A549 (cell line): ENCODE data around the gene OVOL3. TPM values are rescaled to one million over a fixed set of nuclear protein-coding genes. Genes with fewer than 3 reads are reported as not detected.
A peak's percentile ranks its signal among the peaks of the same experiment; 100 is the strongest.

Experiments
- ATOH8 ChIP-seq: fragments of 250-450 bp; sonication (Bioruptor Pico); IDR thresholded peaks from 2 replicates; pipeline ENCODE4 v1.5.0; 2020; ENCODE audit warnings: low read depth, mild to moderate bottlenecking, moderate library complexity
- CBX2 ChIP-seq: fragments of 200-600 bp; sonication (generic); IDR thresholded peaks from 2 replicates; pipeline ENCODE4 v1.6.1; 2016; ENCODE audit warnings: low read depth, mild to moderate bottlenecking, borderline replicate concordance
- CBX8 ChIP-seq: fragments of 200-600 bp; sonication (generic); IDR thresholded peaks from 2 replicates; pipeline ENCODE4 v1.6.1; 2016
- CHD2 ChIP-seq: fragments of 150-350 bp; IDR thresholded peaks from 2 replicates; pipeline ENCODE4 v1.6.1; 2014; ENCODE audit warnings: low read length; ENCODE audit not compliant: partially characterized antibody
- EHF ChIP-seq: fragments of 250-450 bp; sonication (Bioruptor Pico); IDR thresholded peaks from 2 replicates; pipeline ENCODE4 v1.5.0; 2020; ENCODE audit warnings: mild to moderate bottlenecking
- FOXS1 ChIP-seq: fragments of 250-450 bp; sonication (Bioruptor Pico); IDR thresholded peaks from 2 replicates; pipeline ENCODE4 v1.5.0; 2020; ENCODE audit warnings: mild to moderate bottlenecking, moderate library complexity
- HMGXB4 ChIP-seq: fragments of 250-450 bp; sonication (Bioruptor Pico); IDR thresholded peaks from 2 replicates; pipeline ENCODE4 v1.5.0; 2021; ENCODE audit warnings: mild to moderate bottlenecking, moderate library complexity, borderline replicate concordance
- HOXA7 ChIP-seq: fragments of 250-450 bp; sonication (Bioruptor Pico); IDR thresholded peaks from 2 replicates; pipeline ENCODE4 v1.5.0; 2020; ENCODE audit warnings: mild to moderate bottlenecking, moderate library complexity
- HOXB5 ChIP-seq: fragments of 250-450 bp; sonication (Bioruptor Pico); IDR thresholded peaks from 2 replicates; pipeline ENCODE4 v1.5.0; 2020; ENCODE audit warnings: mild to moderate bottlenecking, moderate library complexity
- JUN ChIP-seq, 2 experiments: fragments of >200 bp; sonication (Bioruptor Twin); formaldehyde crosslinking; IDR thresholded peaks; 2 replicates in 1 of 2; 3 replicates in 1 of 2; pipeline ENCODE4 v1.6.1; 2016 to 2017
- JUNB ChIP-seq: fragments of >200 bp; sonication (Bioruptor Twin); formaldehyde crosslinking; IDR thresholded peaks from 2 replicates; pipeline ENCODE4 v1.6.1; 2016
- KDM1A ChIP-seq: fragments of 200-600 bp; sonication (generic); IDR thresholded peaks from 2 replicates; pipeline ENCODE4 v1.6.1; 2016; ENCODE audit warnings: low read depth, mild to moderate bottlenecking
- MAZ ChIP-seq: fragments of 150-350 bp; IDR thresholded peaks from 2 replicates; pipeline ENCODE4 v1.6.1; 2014; ENCODE audit warnings: antibody characterized with exemption, low read depth, low read length, borderline replicate concordance
- NFE2L2 ChIP-seq: fragments of 150-350 bp; conservative IDR thresholded peaks from 2 replicates; pipeline ENCODE4 v1.6.1; 2014; ENCODE audit warnings: low read length
- NPAS2 ChIP-seq: fragments of 250-450 bp; sonication (Bioruptor Pico); IDR thresholded peaks from 2 replicates; pipeline ENCODE4 v1.8.0; 2022; ENCODE audit warnings: mild to moderate bottlenecking, moderate library complexity, borderline replicate concordance
- PBX3 ChIP-seq: IDR thresholded peaks from 2 replicates; pipeline ENCODE4 v1.6.1; 2012
- RFX5 ChIP-seq: fragments of 450-650 bp; IDR thresholded peaks from 2 replicates; pipeline ENCODE4 v1.7.1; 2014; ENCODE audit warnings: antibody characterized with exemption, mild to moderate bottlenecking, moderate library complexity
- SMC3 ChIP-seq: fragments of >200 bp; sonication (Bioruptor Twin); formaldehyde crosslinking; IDR thresholded peaks from 3 replicates; pipeline ENCODE4 v1.6.1; 2018; ENCODE audit warnings: inconsistent platforms
- TP53 ChIP-seq: fragments of 250-450 bp; sonication (Bioruptor Pico); IDR thresholded peaks from 2 replicates; pipeline ENCODE4 v1.5.0; 2021; ENCODE audit warnings: mild to moderate bottlenecking, moderate library complexity
- ZC3H11A ChIP-seq: fragments of 450-650 bp; IDR thresholded peaks from 2 replicates; pipeline ENCODE4 v1.6.1; 2014; ENCODE audit warnings: antibody characterized with exemption, mild to moderate bottlenecking
- polyA plus RNA-seq, 4 experiments: library from polyadenylated mRNA; depleted of rRNA in 3 of 4; stranded (reverse); fragments of >200 nt; fragmentation: RNase III in 1 of 4; extraction: RNeasy Plus Mini Kit Qiagen cat#74134 plus additional on column Dnase treatment in 1 of 4; gene quantifications; 2 replicates in 3 of 4; 3 replicates in 1 of 4; pipeline ENCODE4 v1.2.3, GENCODE V29; 2011 to 2017
- TF ChIP-seq, protein P1 (sequence below): fragments of 150-350 bp; IDR thresholded peaks from 2 replicates; pipeline ENCODE4 v1.6.1; 2014; ENCODE audit warnings: low read depth, mild to moderate bottlenecking, low read length
- TF ChIP-seq, protein P2 (sequence below): IDR thresholded peaks from 2 replicates; pipeline ENCODE4 v1.6.1; 2012; ENCODE audit warnings: low read depth, borderline replicate concordance
- TF ChIP-seq, protein P3 (sequence below): fragments of >200 bp; sonication (Bioruptor Twin); formaldehyde crosslinking; IDR thresholded peaks from 3 replicates; pipeline ENCODE4 v1.6.1; 2016
- TF ChIP-seq, protein P4 (sequence below): fragments of >200 bp; sonication (Bioruptor Twin); formaldehyde crosslinking; IDR thresholded peaks from 3 replicates; pipeline ENCODE4 v1.5.1; 2016

The OVOL3 gene
- polyA plus RNA-seq, 2 of the 4 experiments (the other 2 are of a cell fraction), result 0.14 TPM; not detected in 1

DNA sequence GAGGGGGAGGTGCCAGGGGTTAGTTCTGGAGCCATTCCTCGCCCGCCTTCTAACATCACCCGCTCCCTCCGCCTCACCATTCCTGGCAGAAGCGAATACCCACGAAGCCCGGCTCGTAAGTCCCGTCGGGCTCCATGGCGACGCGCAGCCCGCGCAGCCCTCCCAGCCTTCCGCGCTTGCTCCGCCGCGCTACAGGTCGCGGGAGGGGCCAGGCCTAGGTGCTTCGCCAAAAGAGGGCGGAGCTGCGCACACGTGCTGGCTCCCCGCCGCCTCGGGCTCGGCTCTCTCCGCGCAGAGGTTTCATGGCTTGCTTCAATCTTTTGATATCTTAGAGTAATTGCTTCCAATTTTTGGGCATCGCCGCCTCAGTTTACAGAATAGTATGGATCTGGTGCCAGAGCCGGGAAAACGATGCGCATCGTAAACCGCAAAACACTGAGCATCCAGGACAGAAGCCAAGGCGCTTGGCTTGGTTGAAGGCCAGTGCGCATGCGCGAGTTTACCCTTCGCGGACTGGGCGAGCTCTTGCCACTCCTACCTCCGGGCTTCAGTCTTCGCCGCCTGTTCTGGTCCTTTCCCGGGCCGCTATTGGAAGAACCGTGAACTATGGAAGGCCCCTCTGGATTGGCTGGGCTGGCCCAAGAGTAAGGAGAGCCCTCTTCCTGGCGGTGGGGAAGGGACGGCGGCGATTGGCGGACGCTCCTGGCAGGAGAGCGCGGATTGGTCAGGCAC is 3.9 kb downstream of the OVOL3 start, which contains the start of gene POLR2I (continued):
- TF ChIP-seq TP53 (CRISPR knock-in tag) (peak; percentile 90; the same call in 1 of the 2 replicates), JUNB (no peak), CBX8 (no peak), NPAS2 (CRISPR knock-in tag) (peak; percentile 91; the same call in 1 of the 2 replicates), SMC3 (no peak), FOXS1 (CRISPR knock-in tag) (0 out of 2 replicates have a peak, but pooled peaks have one; percentile 65), ATOH8 (CRISPR knock-in tag) (peak; percentile 93), HOXB5 (CRISPR knock-in tag) (no peak; the same call in none of the 2 replicates), RFX5 (peak; percentile 87), ZC3H11A (no peak), HOXA7 (no peak), JUN (IDR thresholded peaks at IDR 0.05) (peak; percentile 93), PBX3 (peak; percentile 81), HMGXB4 (no peak), EHF (CRISPR knock-in tag) (no peak; the same call in 1 of the 2 replicates), CBX2 (no peak), NFE2L2 (no peak; the same call in 1 of the 2 replicates), CHD2 (peak; percentile 23), MAZ (peak; percentile 29; the same call in 1 of the 2 replicates), KDM1A (no peak)
- TF ChIP-seq, protein P1, sequence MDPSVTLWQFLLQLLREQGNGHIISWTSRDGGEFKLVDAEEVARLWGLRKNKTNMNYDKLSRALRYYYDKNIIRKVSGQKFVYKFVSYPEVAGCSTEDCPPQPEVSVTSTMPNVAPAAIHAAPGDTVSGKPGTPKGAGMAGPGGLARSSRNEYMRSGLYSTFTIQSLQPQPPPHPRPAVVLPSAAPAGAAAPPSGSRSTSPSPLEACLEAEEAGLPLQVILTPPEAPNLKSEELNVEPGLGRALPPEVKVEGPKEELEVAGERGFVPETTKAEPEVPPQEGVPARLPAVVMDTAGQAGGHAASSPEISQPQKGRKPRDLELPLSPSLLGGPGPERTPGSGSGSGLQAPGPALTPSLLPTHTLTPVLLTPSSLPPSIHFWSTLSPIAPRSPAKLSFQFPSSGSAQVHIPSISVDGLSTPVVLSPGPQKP, result no peak
- TF ChIP-seq, protein P2, sequence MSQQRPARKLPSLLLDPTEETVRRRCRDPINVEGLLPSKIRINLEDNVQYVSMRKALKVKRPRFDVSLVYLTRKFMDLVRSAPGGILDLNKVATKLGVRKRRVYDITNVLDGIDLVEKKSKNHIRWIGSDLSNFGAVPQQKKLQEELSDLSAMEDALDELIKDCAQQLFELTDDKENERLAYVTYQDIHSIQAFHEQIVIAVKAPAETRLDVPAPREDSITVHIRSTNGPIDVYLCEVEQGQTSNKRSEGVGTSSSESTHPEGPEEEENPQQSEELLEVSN, result peak; percentile 99
- TF ChIP-seq, protein P3, sequence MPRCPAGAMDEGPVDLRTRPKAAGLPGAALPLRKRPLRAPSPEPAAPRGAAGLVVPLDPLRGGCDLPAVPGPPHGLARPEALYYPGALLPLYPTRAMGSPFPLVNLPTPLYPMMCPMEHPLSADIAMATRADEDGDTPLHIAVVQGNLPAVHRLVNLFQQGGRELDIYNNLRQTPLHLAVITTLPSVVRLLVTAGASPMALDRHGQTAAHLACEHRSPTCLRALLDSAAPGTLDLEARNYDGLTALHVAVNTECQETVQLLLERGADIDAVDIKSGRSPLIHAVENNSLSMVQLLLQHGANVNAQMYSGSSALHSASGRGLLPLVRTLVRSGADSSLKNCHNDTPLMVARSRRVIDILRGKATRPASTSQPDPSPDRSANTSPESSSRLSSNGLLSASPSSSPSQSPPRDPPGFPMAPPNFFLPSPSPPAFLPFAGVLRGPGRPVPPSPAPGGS, result peak; percentile 91
- TF ChIP-seq, protein P4, sequence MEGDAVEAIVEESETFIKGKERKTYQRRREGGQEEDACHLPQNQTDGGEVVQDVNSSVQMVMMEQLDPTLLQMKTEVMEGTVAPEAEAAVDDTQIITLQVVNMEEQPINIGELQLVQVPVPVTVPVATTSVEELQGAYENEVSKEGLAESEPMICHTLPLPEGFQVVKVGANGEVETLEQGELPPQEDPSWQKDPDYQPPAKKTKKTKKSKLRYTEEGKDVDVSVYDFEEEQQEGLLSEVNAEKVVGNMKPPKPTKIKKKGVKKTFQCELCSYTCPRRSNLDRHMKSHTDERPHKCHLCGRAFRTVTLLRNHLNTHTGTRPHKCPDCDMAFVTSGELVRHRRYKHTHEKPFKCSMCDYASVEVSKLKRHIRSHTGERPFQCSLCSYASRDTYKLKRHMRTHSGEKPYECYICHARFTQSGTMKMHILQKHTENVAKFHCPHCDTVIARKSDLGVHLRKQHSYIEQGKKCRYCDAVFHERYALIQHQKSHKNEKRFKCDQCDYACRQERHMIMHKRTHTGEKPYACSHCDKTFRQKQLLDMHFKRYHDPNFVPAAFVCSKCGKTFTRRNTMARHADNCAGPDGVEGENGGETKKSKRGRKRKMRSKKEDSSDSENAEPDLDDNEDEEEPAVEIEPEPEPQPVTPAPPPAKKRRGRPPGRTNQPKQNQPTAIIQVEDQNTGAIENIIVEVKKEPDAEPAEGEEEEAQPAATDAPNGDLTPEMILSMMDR, result no peak
- TF ChIP-seq, all 56 proteins: peak for 18
